A673 (cell line): ENCODE measurements around the gene CCDC24. TPM values are rescaled to one million over a fixed set of nuclear protein-coding genes. Genes with fewer than 3 reads are reported as not detected.

Experiments used
- BruUV-seq: library from RNA; stranded (reverse); fragments of 400-500 nt; replicated peaks from 2 replicates; lab custom pipeline; 2021; lab: Mats Ljungman, UMichigan
- CTCF ChIA-PET: fragments of 300-600 bp; sonication (Branson Sonifier 250); formaldehyde crosslinking; loops from one replicate; lab custom pipeline; 2022; ENCODE audit warnings: antibody characterized with exemption; lab: Charles Lee
- POLR2A ChIA-PET: fragments of 300-600 bp; sonication (Branson Sonifier 250); formaldehyde crosslinking; loops from one replicate; lab custom pipeline; 2022; ENCODE audit warnings: antibody characterized with exemption; ENCODE audit not compliant: low non-redundant PET; lab: Charles Lee
- DNase-seq: peaks from one replicate; pipeline ENCODE4 v3.0.0-alpha.2; 2015; ENCODE audit warnings: low spot score
- H3K27ac ChIP-seq: fragments of 200-600 bp; sonication (generic); 2 replicates; pipeline ENCODE4 v1.5.1; 2016; ENCODE audit warnings: mixed run types, low read depth, mild to moderate bottlenecking, mixed read lengths, antibody characterized with exemption, low read length; ENCODE audit not compliant: poor library complexity, severe bottlenecking
- H3K27me3 ChIP-seq: fragments of 200-600 bp; sonication (generic); replicated peaks from 2 replicates; pipeline ENCODE4 v1.6.1; 2017; ENCODE audit warnings: mixed run types, low read depth, mild to moderate bottlenecking, mixed read lengths, antibody characterized with exemption, low read length; ENCODE audit not compliant: insufficient read depth, poor library complexity
- H3K36me3 ChIP-seq: fragments of 200-600 bp; sonication (generic); 2 replicates; pipeline ENCODE4 v1.6.1; 2016; ENCODE audit warnings: mixed run types, mild to moderate bottlenecking, mixed read lengths, antibody characterized with exemption, low read length; ENCODE audit not compliant: insufficient read depth, poor library complexity, severe bottlenecking
- H3K4me1 ChIP-seq: fragments of 200-600 bp; sonication (generic); 2 replicates; pipeline ENCODE4 v1.6.1; 2017; ENCODE audit warnings: mixed run types, mild to moderate bottlenecking, mixed read lengths, antibody characterized with exemption, low read length; ENCODE audit not compliant: insufficient read depth, poor library complexity, severe bottlenecking
- H3K4me3 ChIP-seq: fragments of 200-600 bp; sonication (generic); 2 replicates; pipeline ENCODE4 v1.5.1; 2016; ENCODE audit warnings: low read depth, mixed run types, mild to moderate bottlenecking, mixed read lengths, low read length; ENCODE audit not compliant: poor library complexity, severe bottlenecking
- H3K9me3 ChIP-seq: fragments of 200-600 bp; sonication (generic); 2 replicates; pipeline ENCODE4 v1.6.1; 2016; ENCODE audit warnings: mixed run types, low read depth, mild to moderate bottlenecking, mixed read lengths, antibody characterized with exemption, low read length; ENCODE audit not compliant: poor library complexity, severe bottlenecking
- CTCF ChIP-seq: fragments of 300-800, 200-600 bp; sonication (generic); conservative IDR thresholded peaks from 2 replicates; pipeline ENCODE4 v1.5.1; 2017; ENCODE audit warnings: low read depth, mild to moderate bottlenecking, antibody characterized with exemption, low read length, moderate library complexity, mixed read lengths
- EZH2 ChIP-seq: fragments of 200-600 bp; sonication (generic); IDR thresholded peaks from 2 replicates; pipeline ENCODE4 v1.6.1; 2017; ENCODE audit warnings: borderline replicate concordance, low read depth, mild to moderate bottlenecking, mixed read lengths, antibody characterized with exemption, low read length; ENCODE audit not compliant: poor library complexity, severe bottlenecking
- intact Hi-C: fragments of 100-400 bp; cut with micrococcal nuclease; formaldehyde crosslinking; loops from one replicate; pipeline ENCODE4 v1.10.0; 2022; ENCODE audit not compliant: unreplicated experiment
- total RNA-seq: library from RNA; stranded (reverse); gene quantifications from 2 replicates; pipeline ENCODE4 v1.2.3, GENCODE V29; 2021

Gene CCDC24
- total RNA-seq, 1 experiment from 2014 or later = 5.6 TPM

GRCh38 chr1:43994794-43995790 lies 3.7 kb downstream of the CCDC24 start:
- intact Hi-C loops = no loop called here
- no peak overlapping the region for H3K27ac ChIP-seq
- POLR2A ChIA-PET = interaction anchor here (0.6 kb wide), 3 partner anchors 9 to 129 kb away, joined by 3 to 10 read pairs (median 10); partner anchors contain the start of gene SLC6A9
- no peaks in the 10 kb centered on the region for H3K36me3 ChIP-seq
- no peaks in the 10 kb centered on the region for H3K9me3 ChIP-seq
- no peak overlapping the region for H3K4me3 ChIP-seq
- peaks cover 19% of the 10 kb centered on the region for H3K4me1 ChIP-seq
- TF ChIP-seq CTCF (no peak), EZH2 (no peak)
- no TSS peak for BruUV-seq
- CTCF ChIA-PET = interaction anchor here (0.6 kb wide), 1 partner anchor 38 kb away, joined by 3 read pairs; no protein-coding TSS in a partner anchor
- no peaks in the 10 kb centered on the region for H3K27me3 ChIP-seq
- DNase-seq = no peak

- Histone ChIP-seq H3K9me3 (no peaks in the 10 kb centered on the region), H3K4me1 (peaks cover 13% of the 10 kb centered on the region), H3K36me3 (no peaks in the 10 kb centered on the region), H3K27me3 (no peaks in the 10 kb centered on the region), H3K4me3 (no peak overlapping the region), H3K27ac (no peak overlapping the region)
- ChIA-PET POLR2A (interaction anchor here (0.6 kb wide), 1 partner anchor 130 kb away, joined by 3 read pairs; no protein-coding TSS in a partner anchor), CTCF (no interaction called here)
- no peak for DNase-seq
- intact Hi-C loops = no loop called here
- TF ChIP-seq EZH2 (no peak), CTCF (no peak)
- BruUV-seq = no TSS peak
Observed at GRCh38 chr1:43995984-43996732, 4.8 kb downstream of the CCDC24 start.

- BruUV-seq = no TSS peak
- H3K27me3 ChIP-seq = no peaks in the 10 kb centered on the region
- H3K4me3 ChIP-seq = no peak overlapping the region
- H3K4me1 ChIP-seq = peaks cover 10% of the 10 kb centered on the region
- intact Hi-C loops = no loop called here
- no peak for DNase-seq
- TF ChIP-seq EZH2 = no peak
- no peak for TF ChIP-seq CTCF
- ChIA-PET CTCF (no interaction called here), POLR2A (no interaction called here)
- H3K36me3 ChIP-seq = no peaks in the 10 kb centered on the region
- no peak overlapping the region for H3K27ac ChIP-seq
- H3K9me3 ChIP-seq = no peaks in the 10 kb centered on the region
Observed at GRCh38 chr1:43996733-43997115, 5.3 kb downstream of the CCDC24 start.
